Aorta (tissue), 4 donors: ENCODE results near the gene DRC1. TPM values are rescaled to one million over a fixed set of nuclear protein-coding genes. Genes with fewer than 3 reads are reported as not detected.

Experiments
- polyA plus RNA-seq, 2 donors: library from polyadenylated mRNA; stranded (reverse); fragments of 200-250 nt; gene quantifications; one replicate each; pipeline ENCODE4 v1.2.3, GENCODE V29; 2013
- total RNA-seq, 2 donors: library from RNA; stranded (reverse); fragmentation: NEBNext Ultra II Directional; extraction: Animal tissue kit (Norgen Biotek cat#: 25700); gene quantifications; one replicate each; pipeline ENCODE4 v1.2.1, GENCODE V29; 2021
- donor health status: healthy with polysubstance abuse.
- donor health status: Bipolar disorder and iron deficiency.
- donor health status: DM: no; HTN: no; CAD: no.
- donor health status: DM: yes; HTN: yes; CAD: no.

The DRC1 gene
- total and polyA plus RNA-seq, 4 donors: 0.51 TPM; not detected in 3

Other genes starting within 250 kb of the DRC1 start
- gene GAREM2, start 228.8 kb upstream of the DRC1 start, total RNA-seq: 1 to 10 TPM; 6.0 to 7.7 TPM
- 1 to 10 TPM; 1.3 to 1.6 TPM for gene GAREM2, start 228.8 kb upstream of the DRC1 start, polyA plus RNA-seq
- 100 to 1,000 TPM; 102 to 109 TPM for gene HADHA, start 157.3 kb upstream of the DRC1 start, total RNA-seq
- 10 to 100 TPM; 76.0 to 76.4 TPM for gene HADHA, start 157.3 kb upstream of the DRC1 start, polyA plus RNA-seq
- 10 to 100 TPM; 88.1 to 95.7 TPM for gene HADHB, start 157.0 kb upstream of the DRC1 start, total RNA-seq
- gene HADHB, start 157.0 kb upstream of the DRC1 start, polyA plus RNA-seq: 10 to 100 TPM; 83.1 to 84.5 TPM
- gene SELENOI, start 55.8 kb upstream of the DRC1 start, total RNA-seq: 10 to 100 TPM; 12.3 to 15.8 TPM
- 1 to 10 TPM; 1.4 to 2.8 TPM for gene SELENOI, start 55.8 kb upstream of the DRC1 start, polyA plus RNA-seq
- gene ADGRF3, start 55.1 kb upstream of the DRC1 start, total RNA-seq: under 1 TPM in 1 of 2 donors, not detected in 1; 0.13 TPM
- under 1 TPM in 1 of 2 donors, not detected in 1; 0.08 TPM for gene ADGRF3, start 55.1 kb upstream of the DRC1 start, polyA plus RNA-seq
- gene OTOF, start 76.2 kb downstream of the DRC1 start, total RNA-seq: under 1 TPM; 0.06 to 0.24 TPM
- gene OTOF, start 76.2 kb downstream of the DRC1 start, polyA plus RNA-seq: not detected
- gene CIB4, start 239.4 kb downstream of the DRC1 start, total RNA-seq: under 1 TPM in 1 of 2 donors, not detected in 1; 0.60 TPM
- gene CIB4, start 239.4 kb downstream of the DRC1 start, polyA plus RNA-seq: not detected